OCI-LY1 (cell line): ENCODE measurements around the gene DPP6.

Source experiments
- H2AFZ ChIP-seq: fragments of 200-600 bp; sonication (generic), shearing (Covaris generic); 2 replicates; pipeline ENCODE4 v1.6.0; 2014; ENCODE audit warnings: antibody characterized with exemption, mild to moderate bottlenecking, low read length
- H3F3A ChIP-seq: fragments of 200-600 bp; sonication (generic), shearing (Covaris generic); 2 replicates; pipeline ENCODE4 v1.6.0; 2014; ENCODE audit warnings: mild to moderate bottlenecking, antibody characterized with exemption, low read length, moderate library complexity; ENCODE audit not compliant: insufficient read depth
- H3K27ac ChIP-seq: fragments of 200-600 bp; sonication (generic); 2 replicates; pipeline ENCODE4 v1.5.1; 2014; ENCODE audit warnings: low read length, mixed run types, mild to moderate bottlenecking, low read depth; ENCODE audit not compliant: poor library complexity, severe bottlenecking
- H3K27me3 ChIP-seq: fragments of 200-600 bp; sonication (generic); 2 replicates; pipeline ENCODE4 v1.6.0; 2014; ENCODE audit warnings: antibody characterized with exemption, mild to moderate bottlenecking, low read length, moderate library complexity; ENCODE audit not compliant: insufficient read depth
- H3K36me3 ChIP-seq: fragments of 200-600 bp; sonication (generic); 2 replicates; pipeline ENCODE4 v1.6.1; 2014; ENCODE audit warnings: mild to moderate bottlenecking, antibody characterized with exemption, low read length, moderate library complexity, mixed read lengths; ENCODE audit not compliant: insufficient read depth
- H3K4me1 ChIP-seq: fragments of 200-600 bp; sonication (generic); 2 replicates; pipeline ENCODE4 v1.5.1; 2014; ENCODE audit warnings: mild to moderate bottlenecking, low read length, moderate library complexity; ENCODE audit not compliant: insufficient read depth, severe bottlenecking
- H3K4me2 ChIP-seq: fragments of 200-600 bp; sonication (generic), shearing (Covaris generic); 2 replicates; pipeline ENCODE4 v1.6.1; 2014; ENCODE audit warnings: low read length
- H3K4me3 ChIP-seq: fragments of 200-600 bp; sonication (generic); 2 replicates; pipeline ENCODE4 v1.5.1; 2014; ENCODE audit warnings: low read length, low read depth, mild to moderate bottlenecking, mixed read lengths; ENCODE audit not compliant: poor library complexity, severe bottlenecking
- H3K79me2 ChIP-seq: fragments of 200-600 bp; shearing (Covaris generic); 2 replicates; pipeline ENCODE4 v1.6.1; 2016; ENCODE audit warnings: mixed run types, low read length, mixed read lengths; ENCODE audit not compliant: insufficient read depth
- H3K9ac ChIP-seq: fragments of 200-600 bp; sonication (generic), shearing (Covaris generic); 2 replicates; pipeline ENCODE4 v1.6.1; 2014; ENCODE audit warnings: mild to moderate bottlenecking, low read length, mixed read lengths
- H3K9me2 ChIP-seq: fragments of 200-600 bp; sonication (generic), shearing (Covaris generic); 2 replicates; pipeline ENCODE4 v1.6.1; 2014; ENCODE audit warnings: low read depth, mild to moderate bottlenecking, low read length, mixed read lengths
- H3K9me3 ChIP-seq: fragments of 200-600 bp; shearing (Covaris generic); 2 replicates; pipeline ENCODE4 v1.6.1; 2014; ENCODE audit warnings: low read length, mixed read lengths
- H4K20me1 ChIP-seq: fragments of 200-600 bp; sonication (generic), shearing (Covaris generic); 2 replicates; pipeline ENCODE4 v1.6.0; 2016; ENCODE audit warnings: mild to moderate bottlenecking, low read length; ENCODE audit not compliant: insufficient read depth
- CTCF ChIP-seq: fragments of 200-600 bp; sonication (generic), shearing (Covaris generic); IDR thresholded peaks from 2 replicates; pipeline ENCODE4 v1.5.1; 2017; ENCODE audit warnings: mild to moderate bottlenecking, antibody characterized with exemption, low read length, moderate library complexity, mixed read lengths
- EZH2 ChIP-seq: fragments of 200-600 bp; sonication (generic), shearing (Covaris generic); IDR thresholded peaks from 2 replicates; pipeline ENCODE4 v1.8.0; 2017; ENCODE audit warnings: borderline replicate concordance, mixed run types, mild to moderate bottlenecking, antibody characterized with exemption, low read length, moderate library complexity, mixed read lengths

DPP6 gene

GRCh38 chr7:154388412-154388811, 336.2 kb downstream of the DPP6 start:
- Histone ChIP-seq H3K4me2 (no peak overlapping the region), H3F3A (no peaks in the 10 kb centered on the region), H3K27me3 (no peaks in the 10 kb centered on the region), H2AFZ (no peak overlapping the region), H3K36me3 (no peaks in the 10 kb centered on the region), H3K9me3 (no peaks in the 10 kb centered on the region), H3K27ac (no peak overlapping the region), H3K9ac (no peak overlapping the region), H3K4me1 (no peaks in the 10 kb centered on the region), H3K9me2 (no peaks in the 10 kb centered on the region), H3K79me2 (no peaks in the 10 kb centered on the region), H3K4me3 (no peak overlapping the region), H4K20me1 (no peaks in the 10 kb centered on the region)
- no peak for TF ChIP-seq CTCF
- no peak for TF ChIP-seq EZH2

- Histone ChIP-seq H4K20me1 (no peaks in the 10 kb centered on the region), H2AFZ (no peak overlapping the region), H3F3A (no peaks in the 10 kb centered on the region), H3K27ac (no peak overlapping the region), H3K4me3 (no peak overlapping the region), H3K4me1 (no peaks in the 10 kb centered on the region), H3K9me3 (no peaks in the 10 kb centered on the region), H3K79me2 (no peaks in the 10 kb centered on the region), H3K9me2 (no peaks in the 10 kb centered on the region), H3K36me3 (no peaks in the 10 kb centered on the region), H3K4me2 (no peak overlapping the region), H3K9ac (no peak overlapping the region), H3K27me3 (no peaks in the 10 kb centered on the region)
- TF ChIP-seq EZH2: no peak
- TF ChIP-seq CTCF: no peak
Measured at GRCh38 chr7:154388999-154389398, 336.8 kb downstream of the DPP6 start.

GRCh38 chr7:154390961-154391360, 338.8 kb downstream of the DPP6 start:
- H3K4me1 ChIP-seq: no peaks in the 10 kb centered on the region
- H3K4me3 ChIP-seq: no peak overlapping the region
- TF ChIP-seq CTCF: no peak
- H3K9ac ChIP-seq: no peak overlapping the region
- H4K20me1 ChIP-seq: no peaks in the 10 kb centered on the region
- H3K9me2 ChIP-seq: no peaks in the 10 kb centered on the region
- H3K9me3 ChIP-seq: no peaks in the 10 kb centered on the region
- no peaks in the 10 kb centered on the region for H3F3A ChIP-seq
- H3K27me3 ChIP-seq: no peaks in the 10 kb centered on the region
- no peaks in the 10 kb centered on the region for H3K79me2 ChIP-seq
- no peaks in the 10 kb centered on the region for H3K36me3 ChIP-seq
- no peak overlapping the region for H2AFZ ChIP-seq
- H3K4me2 ChIP-seq: no peak overlapping the region
- H3K27ac ChIP-seq: no peak overlapping the region
